Measurements from ENCODE around the gene RPS6KA3.

RPS6KA3 gene

GRCh38 chrX:20151689-20152088, 115.0 kb downstream of the RPS6KA3 start:
- DNase-seq (ENCODE audit: low read depth) = no peak
- TF ChIP-seq, protein P1, sequence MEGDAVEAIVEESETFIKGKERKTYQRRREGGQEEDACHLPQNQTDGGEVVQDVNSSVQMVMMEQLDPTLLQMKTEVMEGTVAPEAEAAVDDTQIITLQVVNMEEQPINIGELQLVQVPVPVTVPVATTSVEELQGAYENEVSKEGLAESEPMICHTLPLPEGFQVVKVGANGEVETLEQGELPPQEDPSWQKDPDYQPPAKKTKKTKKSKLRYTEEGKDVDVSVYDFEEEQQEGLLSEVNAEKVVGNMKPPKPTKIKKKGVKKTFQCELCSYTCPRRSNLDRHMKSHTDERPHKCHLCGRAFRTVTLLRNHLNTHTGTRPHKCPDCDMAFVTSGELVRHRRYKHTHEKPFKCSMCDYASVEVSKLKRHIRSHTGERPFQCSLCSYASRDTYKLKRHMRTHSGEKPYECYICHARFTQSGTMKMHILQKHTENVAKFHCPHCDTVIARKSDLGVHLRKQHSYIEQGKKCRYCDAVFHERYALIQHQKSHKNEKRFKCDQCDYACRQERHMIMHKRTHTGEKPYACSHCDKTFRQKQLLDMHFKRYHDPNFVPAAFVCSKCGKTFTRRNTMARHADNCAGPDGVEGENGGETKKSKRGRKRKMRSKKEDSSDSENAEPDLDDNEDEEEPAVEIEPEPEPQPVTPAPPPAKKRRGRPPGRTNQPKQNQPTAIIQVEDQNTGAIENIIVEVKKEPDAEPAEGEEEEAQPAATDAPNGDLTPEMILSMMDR (conservative IDR thresholded peaks at IDR 0.05; ENCODE audit: low read depth, low read length) = no peak
- H3K4me3 ChIP-seq (ENCODE audit: low read depth, low read length) = no peak overlapping the region

- no peak overlapping the region for H3K4me3 ChIP-seq (ENCODE audit: low read depth, low read length)
- TF ChIP-seq, protein P1 (conservative IDR thresholded peaks at IDR 0.05; ENCODE audit: low read depth, low read length) = no peak
- DNase-seq (ENCODE audit: low read depth) = no peak
Observed at GRCh38 chrX:20149326-20149725, 117.4 kb downstream of the RPS6KA3 start.

DNA sequence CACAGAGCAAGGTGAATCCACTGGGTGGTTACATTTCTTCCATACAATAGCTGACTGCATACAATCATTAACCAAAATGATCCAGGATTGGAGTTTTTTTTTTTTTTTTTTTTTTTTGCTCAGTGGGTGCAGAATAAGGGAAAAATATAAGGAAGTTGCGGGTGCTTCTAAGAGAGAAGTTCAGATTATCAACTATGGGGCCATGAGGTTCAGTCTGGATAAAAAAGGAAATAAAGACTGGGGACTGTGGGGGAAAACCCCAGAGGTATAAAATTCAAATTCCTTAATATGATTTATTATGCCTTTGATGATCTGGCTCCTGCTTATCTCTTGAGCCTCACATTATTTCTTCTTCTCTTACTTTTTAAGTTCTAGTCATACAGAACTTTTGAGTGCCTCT, 119.1 kb downstream of the RPS6KA3 start:
- DNase-seq (ENCODE audit: low read depth) = no peak
- TF ChIP-seq, protein P1 (conservative IDR thresholded peaks at IDR 0.05; ENCODE audit: low read depth, low read length) = no peak

GRCh38 chrX:20144491-20144890, 122.2 kb downstream of the RPS6KA3 start:
- H3K4me3 ChIP-seq (ENCODE audit: low read depth, low read length) = no peak overlapping the region
- TF ChIP-seq, protein P1 (conservative IDR thresholded peaks at IDR 0.05; ENCODE audit: low read depth, low read length) = no peak
- peak; percentile 40 for DNase-seq (ENCODE audit: low read depth)

More for the DNA sequence above, 119.1 kb downstream of the RPS6KA3 start:
- no peak overlapping the region for H3K4me3 ChIP-seq (ENCODE audit: low read depth, low read length)

DNA sequence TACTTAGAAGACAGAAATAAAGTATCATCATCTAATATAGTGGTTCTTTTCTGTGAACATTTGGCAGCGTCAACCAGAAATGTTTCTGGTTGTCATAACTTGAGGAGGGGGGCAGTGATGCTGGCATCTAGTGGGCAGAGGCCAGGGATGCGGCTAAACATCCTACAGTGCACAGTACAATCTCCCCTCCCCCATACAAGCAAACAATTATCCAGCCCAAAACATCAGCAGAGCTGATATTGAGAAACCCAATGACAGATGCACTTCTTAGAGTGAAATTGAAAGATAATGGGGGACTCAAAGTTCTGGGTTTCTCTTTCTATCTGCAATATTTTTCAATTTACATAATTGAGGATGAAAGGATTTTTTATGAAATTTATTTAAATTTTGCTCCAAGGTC, 123.1 kb downstream of the RPS6KA3 start:
- no peak for DNase-seq (ENCODE audit: low read depth)
- TF ChIP-seq, protein P1 (conservative IDR thresholded peaks at IDR 0.05; ENCODE audit: low read depth, low read length) = no peak
- no peak overlapping the region for H3K4me3 ChIP-seq (ENCODE audit: low read depth, low read length)

- no peak for DNase-seq (ENCODE audit: low read depth)
- TF ChIP-seq, protein P1 (conservative IDR thresholded peaks at IDR 0.05; ENCODE audit: low read depth, low read length) = no peak
- H3K4me3 ChIP-seq (ENCODE audit: low read depth, low read length) = no peak overlapping the region
Observed at GRCh38 chrX:20143111-20143510, 123.6 kb downstream of the RPS6KA3 start.
